ENCODE measurements around the gene IGF2BP2.
"Not testable (repeated sequence)": the region's sequence is repeated elsewhere in the genome, so short reads cannot be mapped to it uniquely, and the experiment has no call there.

Gene IGF2BP2

GRCh38 chr3:185658504-185658912 lies 166.3 kb downstream of the IGF2BP2 start:
- no peak for DNase-seq

DNA sequence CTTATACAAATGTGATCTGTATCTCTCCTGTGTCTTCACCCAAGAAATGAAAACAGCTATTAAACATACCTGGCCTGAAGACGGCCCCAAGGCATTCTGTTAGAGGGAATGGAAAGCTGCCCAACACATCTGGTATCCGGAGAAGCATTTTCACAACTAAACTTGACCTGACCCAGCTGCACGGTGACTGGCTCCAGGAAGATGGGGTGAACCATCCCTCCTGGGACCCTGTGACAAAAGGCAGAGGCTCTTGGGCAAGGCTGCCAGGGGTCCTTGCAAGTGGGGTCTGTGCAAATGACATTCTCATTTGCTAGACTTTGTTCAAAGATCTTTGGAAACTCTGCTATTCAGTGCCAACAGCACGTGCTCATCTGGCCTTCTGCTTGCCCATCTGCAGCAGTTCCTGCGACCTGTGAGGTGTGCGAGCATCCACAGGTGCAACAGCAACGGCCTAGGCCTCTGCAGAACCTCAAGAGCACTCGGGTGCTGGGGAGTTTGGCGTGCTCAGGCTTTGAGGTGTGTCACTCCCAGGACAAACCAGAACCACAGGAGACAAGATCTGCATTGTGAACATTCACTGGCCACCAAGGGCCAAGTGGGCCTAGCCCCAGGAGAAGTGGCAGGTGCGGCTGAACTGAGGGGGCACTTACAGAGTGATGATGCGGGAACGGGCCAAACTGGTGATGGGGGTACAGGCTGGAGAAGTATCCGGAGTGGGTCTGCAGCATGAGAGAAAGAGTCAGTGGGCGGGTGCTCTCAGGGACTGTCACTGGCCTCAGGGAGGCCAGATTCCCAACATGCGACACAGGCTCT lies 166.9 kb downstream of the IGF2BP2 start:
- DNase-seq: no peak

DNA sequence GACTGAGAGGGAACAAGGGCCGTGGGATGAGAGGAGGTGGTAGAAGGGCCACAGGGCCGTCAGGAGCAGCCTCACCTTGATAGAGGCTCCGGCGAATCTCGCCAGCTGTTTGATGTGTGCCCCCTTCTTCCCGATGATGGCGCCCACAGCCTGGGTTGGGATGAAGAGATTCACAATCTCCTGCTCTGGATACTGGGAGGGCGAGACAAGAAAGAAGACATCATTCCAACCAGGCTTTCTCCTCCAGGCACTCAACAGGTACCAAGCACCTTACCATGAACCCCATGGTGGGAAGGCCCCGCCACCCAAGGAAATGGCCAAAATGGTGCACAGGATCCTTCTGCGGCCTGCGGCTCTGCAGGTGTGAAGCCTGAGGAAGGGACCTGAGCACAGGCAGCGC lies 167.6 kb downstream of the IGF2BP2 start:
- DNase-seq: no peak

DNA sequence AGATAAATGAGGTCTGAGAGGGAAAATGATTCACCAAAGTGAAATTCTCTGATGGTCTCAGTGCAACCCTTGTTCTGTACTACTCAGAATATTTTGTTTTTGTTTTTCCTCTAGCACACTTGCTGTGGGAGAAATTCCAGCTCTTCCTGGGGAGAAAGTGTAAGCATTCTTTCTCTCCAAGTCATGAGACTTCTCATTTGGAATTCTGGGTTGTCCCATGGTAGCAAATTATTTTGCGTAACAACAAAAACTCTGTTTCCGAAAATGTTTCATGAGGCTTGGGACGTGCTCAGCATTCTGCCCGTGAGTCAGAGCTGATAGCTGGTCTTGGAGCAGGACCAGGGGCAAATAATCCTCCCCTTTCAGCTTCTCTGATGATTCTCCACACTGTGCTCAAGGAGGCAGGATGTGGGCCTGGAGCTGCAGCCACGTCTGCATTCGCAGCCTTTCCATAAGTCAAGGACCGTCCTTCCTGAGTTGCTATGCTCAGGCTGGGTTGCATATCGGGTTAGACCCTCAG lies 168.5 kb downstream of the IGF2BP2 start:
- no peak for DNase-seq

DNA sequence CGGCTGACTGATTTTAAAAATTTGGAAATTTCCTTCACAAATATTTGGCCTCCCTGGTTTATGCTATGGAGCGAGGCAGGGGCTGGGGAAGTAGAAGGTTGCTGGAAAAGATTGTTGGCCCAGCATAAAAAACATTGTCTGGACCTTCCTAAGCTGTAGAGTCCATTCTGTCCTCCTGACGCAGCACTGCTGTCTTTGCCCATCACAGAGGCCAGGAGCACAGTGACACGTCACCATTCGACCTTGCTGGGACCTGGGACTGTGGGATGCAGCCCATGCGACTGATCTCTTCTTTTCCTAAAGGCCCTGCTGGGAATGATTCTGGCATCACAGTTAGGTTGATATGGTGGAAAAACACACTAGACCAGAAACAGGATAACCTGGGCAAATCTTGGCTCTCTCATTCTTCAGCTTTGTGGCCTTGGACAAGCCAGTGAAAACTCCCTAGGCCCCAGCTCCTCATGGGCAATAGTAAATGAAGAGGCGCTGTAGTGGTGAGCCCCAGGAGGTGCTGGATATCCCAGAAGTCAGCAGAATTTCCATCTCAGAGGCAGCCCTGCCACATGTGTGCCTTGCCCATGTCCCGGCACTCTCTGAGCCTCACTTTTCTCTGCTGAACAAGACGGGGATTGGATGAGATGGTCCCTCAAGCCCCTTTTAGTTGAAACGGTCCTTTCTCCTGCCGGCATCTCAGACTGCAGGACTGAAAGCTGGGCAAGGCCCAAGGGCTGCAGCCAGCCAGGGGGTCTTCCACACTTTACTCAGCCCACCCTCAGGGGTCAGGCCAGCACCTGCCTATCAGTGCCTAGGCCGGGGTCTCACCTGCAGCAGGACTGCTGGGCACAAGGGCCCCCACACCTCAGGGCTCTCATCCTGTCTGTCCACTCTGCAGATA lies 169.2 kb downstream of the IGF2BP2 start:
- no peak for DNase-seq

GRCh38 chr3:185654758-185655145 lies 170.1 kb downstream of the IGF2BP2 start:
- DNase-seq: no peak

- DNase-seq: no peak
Observed at GRCh38 chr3:185653949-185654757, 170.7 kb downstream of the IGF2BP2 start.

- no peak for DNase-seq
Observed at GRCh38 chr3:185651971-185652370, 172.9 kb downstream of the IGF2BP2 start.

DNA sequence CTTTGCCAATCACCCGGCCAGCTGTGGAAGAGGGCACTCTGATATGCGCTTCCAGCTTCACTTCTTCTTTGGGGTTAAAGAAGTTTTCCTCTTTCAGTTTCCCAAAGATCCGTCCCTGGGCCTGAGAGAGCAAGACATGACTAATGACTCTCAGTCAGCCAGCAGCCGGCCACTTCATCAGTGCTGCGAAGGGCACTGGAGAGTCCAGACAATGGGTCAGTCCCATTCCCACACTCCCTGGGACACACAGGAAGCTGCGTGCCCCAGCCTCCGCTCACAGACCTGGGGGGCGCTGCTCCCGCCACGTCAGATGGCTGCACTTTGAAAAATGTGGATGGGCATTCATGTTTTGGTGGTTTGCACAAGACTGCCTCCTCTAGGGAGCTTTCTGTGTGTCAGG lies 175.4 kb downstream of the IGF2BP2 start:
- no peak for DNase-seq

GRCh38 chr3:185648396-185648795 lies 176.4 kb downstream of the IGF2BP2 start:
- DNase-seq: no peak

DNA sequence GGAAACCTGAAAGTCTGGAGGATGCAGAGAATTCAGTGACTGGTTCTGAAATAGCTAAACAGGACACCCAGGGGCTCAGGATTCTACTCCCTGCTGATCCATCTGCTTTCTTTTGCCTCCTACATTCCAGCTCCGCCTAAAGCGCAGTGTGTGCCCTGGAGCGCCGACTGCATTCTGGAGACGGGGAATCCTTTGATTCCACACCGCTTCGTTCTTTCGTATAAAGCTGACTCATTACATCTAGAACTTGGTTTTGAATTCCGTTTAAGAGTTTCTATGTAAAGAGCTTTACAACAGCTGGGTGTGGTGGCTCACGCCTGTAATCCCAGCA lies 177.0 kb downstream of the IGF2BP2 start:
- no peak for DNase-seq

GRCh38 chr3:185647134-185647879 lies 177.5 kb downstream of the IGF2BP2 start:
- no peak for DNase-seq

DNA sequence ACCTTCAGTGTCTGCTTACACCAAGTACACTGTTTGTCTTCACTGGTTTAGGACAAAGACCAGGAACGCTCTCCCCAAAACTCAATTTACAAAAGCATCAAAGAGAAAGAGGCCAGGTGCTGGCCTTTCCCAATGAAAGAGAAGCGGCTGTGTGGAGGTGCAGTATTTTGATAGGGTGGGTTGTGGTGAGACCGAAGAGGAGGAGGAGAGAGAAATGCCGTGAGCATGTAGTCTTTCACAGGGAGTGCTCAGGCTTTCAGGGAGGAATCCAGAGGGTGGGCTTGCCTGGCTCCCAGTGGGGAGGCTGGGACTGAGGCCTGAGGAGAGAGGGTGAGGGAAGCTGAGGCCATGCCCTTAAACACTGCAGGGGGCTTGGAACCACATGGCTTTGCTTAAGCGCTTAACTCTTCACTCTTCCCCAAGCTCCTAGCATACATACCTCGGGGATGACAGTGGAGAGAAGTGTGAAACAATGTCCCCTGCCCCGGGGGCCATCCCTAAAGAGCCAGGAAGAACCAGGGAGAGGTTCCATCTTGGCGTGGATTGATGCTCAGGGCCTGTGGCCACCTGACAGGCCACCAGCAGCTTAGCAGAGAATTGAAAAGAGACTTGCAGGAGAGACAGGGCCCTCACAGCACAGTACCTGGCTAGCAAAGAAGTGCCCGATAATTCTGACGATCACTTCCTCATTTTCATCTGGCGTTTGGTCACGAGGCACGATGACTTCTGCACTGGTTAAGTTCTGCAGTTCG lies 178.3 kb downstream of the IGF2BP2 start:
- no peak for DNase-seq

- peak; percentile 88 for DNase-seq
Observed at GRCh38 chr3:185645596-185646381, 179.1 kb downstream of the IGF2BP2 start.

DNA sequence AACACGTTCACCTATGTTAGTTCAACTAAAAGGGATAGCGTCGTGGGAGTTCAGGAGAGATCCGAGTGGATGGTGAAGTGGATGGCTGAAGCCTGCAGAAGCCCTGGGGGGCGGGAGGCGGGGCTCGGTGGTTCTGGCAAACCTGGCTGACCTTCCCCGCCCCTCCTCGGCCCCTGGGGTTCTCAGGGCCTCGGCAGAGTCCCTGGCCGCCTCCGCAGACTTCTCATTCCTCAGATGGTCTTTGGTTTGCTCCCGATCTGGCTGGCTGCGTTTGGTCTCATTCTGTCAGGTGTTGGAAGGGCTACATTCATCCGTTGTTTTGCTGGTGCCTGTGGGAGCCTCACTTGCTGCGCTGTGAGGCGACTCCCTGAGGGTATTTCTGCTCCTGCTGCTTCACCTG lies 179.7 kb downstream of the IGF2BP2 start:
- DNase-seq: not testable (repeated sequence)

DNA sequence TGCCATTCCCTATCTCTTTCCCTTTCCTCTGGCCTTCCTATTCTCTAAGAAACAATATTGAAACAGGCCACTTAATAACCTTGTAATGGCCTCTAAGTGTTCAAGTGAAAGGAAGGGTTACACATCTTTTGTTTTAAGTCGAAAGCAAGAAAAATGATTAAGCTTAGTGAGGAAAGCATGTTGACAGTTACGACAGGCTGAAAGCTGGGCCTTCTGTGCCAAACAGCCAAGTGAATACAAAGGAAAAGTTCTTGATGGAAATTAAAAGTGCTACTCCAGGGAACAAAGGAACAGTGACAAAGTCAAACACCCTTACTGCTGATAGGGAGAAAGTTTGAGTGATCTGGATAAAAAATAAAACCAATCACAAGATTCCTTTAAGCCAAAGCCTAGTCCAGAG lies 184.5 kb downstream of the IGF2BP2 start:
- no peak for DNase-seq

DNA sequence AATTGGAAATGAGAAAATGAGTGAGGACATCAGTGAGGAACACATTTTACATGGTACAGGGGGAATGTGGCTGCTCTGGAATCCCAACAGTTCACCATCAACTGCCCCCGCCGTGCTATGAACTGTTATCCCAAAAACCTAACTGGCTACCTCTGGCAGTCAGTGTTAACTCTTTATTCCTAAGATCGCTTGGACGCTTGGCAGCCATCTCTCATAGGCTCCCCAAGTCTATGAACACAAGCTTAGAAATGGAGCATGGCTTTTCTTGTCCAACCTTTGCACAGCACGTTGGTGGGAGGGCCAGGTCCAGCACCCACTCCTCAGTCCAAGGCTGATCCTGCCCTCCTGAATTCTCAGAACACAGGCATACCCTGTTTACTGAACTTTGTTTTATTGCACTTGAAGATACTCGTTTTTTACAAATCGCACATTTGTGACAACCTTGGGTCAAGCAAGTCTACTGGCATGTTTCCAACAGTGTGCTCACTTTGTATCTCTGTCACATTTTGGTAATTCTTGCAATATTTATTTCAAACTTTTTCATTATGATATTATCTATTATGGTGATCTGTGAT lies 185.1 kb downstream of the IGF2BP2 start:
- DNase-seq: no peak

DNA sequence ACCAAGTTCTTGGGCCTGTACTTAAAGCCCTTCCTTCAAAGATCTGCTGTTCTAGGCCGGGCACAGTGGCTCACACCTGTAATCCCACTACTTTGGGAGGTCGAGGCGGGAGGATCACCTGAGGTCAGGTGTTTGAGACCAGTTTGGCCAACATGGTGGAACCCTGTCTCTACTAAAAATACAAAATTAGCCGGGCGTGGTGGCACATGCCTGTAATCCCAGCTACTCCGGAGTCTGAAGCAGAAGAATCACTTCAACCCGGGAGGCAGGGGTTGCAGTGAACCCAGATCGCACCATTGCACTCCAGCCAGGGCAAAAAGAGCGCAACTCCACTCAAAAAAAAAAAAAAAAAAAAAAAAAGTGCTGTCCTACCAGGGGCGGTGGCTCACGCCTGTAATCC lies 186.2 kb downstream of the IGF2BP2 start:
- not testable (repeated sequence) for DNase-seq

GRCh38 chr3:185637388-185637787 lies 187.5 kb downstream of the IGF2BP2 start:
- no peak for DNase-seq

GRCh38 chr3:185632996-185633395 lies 191.8 kb downstream of the IGF2BP2 start:
- DNase-seq: no peak
